ENCODE measurements around the gene CLRN1.

DNA sequence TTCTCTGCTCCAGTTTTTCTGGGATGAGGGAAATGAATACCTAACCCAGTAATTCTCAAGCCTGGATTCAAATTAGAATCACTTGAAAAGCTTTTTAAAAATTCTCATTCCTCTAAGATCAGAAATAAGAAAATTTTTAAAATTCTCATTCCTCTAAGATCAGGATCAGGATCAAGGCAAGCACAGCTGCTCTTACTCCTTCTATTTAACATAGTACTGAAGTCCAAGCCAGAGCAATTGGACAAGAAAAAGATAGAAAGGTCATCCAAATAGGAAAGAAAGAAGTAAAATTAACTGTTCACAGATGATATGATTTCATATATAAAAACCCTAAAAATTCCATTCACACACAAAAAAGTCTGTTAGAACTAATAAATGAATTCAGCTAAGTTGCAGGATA lies 24.2 kb upstream of the CLRN1 start:
- TF ChIP-seq, protein P1, sequence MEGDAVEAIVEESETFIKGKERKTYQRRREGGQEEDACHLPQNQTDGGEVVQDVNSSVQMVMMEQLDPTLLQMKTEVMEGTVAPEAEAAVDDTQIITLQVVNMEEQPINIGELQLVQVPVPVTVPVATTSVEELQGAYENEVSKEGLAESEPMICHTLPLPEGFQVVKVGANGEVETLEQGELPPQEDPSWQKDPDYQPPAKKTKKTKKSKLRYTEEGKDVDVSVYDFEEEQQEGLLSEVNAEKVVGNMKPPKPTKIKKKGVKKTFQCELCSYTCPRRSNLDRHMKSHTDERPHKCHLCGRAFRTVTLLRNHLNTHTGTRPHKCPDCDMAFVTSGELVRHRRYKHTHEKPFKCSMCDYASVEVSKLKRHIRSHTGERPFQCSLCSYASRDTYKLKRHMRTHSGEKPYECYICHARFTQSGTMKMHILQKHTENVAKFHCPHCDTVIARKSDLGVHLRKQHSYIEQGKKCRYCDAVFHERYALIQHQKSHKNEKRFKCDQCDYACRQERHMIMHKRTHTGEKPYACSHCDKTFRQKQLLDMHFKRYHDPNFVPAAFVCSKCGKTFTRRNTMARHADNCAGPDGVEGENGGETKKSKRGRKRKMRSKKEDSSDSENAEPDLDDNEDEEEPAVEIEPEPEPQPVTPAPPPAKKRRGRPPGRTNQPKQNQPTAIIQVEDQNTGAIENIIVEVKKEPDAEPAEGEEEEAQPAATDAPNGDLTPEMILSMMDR (conservative IDR thresholded peaks at IDR 0.05; ENCODE audit: low read length) = no peak
- no peak for TF ChIP-seq EZH2phosphoT487 (IDR thresholded peaks at IDR 0.05; ENCODE audit: borderline replicate concordance)
